PC-9 (cell line): ENCODE data around the gene MYO3B. TPM values are rescaled to one million over a fixed set of nuclear protein-coding genes. Genes with fewer than 3 reads are reported as not detected.

ENCODE experiments used
- BruUV-seq: library from RNA; stranded (reverse); fragments of 400-500 nt; replicated peaks from 2 replicates; lab custom pipeline; 2021; lab: Mats Ljungman, UMichigan
- CTCF ChIA-PET: fragments of 300-600 bp; sonication (Branson Sonifier 250); formaldehyde crosslinking; loops from one replicate; lab custom pipeline; 2022; ENCODE audit warnings: antibody characterized with exemption; lab: Charles Lee
- POLR2A ChIA-PET: fragments of 300-600 bp; sonication (Branson Sonifier 250); formaldehyde crosslinking; loops from one replicate; lab custom pipeline; 2022; ENCODE audit warnings: antibody characterized with exemption; ENCODE audit not compliant: unreplicated experiment; lab: Charles Lee
- DNase-seq, 2 experiments: peaks; one replicate each; pipeline versions ENCODE4 v3.0.0 to v3.0.0-alpha.2; 2015 to 2022; ENCODE audit warnings: mixed read lengths in 1 of 2
- H2AFZ ChIP-seq: fragments of 200-600 bp; sonication (generic); 2 replicates; pipeline ENCODE4 v1.8.1; 2017; ENCODE audit warnings: antibody characterized with exemption
- H3F3A ChIP-seq: fragments of 200-600 bp; sonication (generic); 2 replicates; pipeline ENCODE4 v1.8.1; 2017; ENCODE audit warnings: antibody characterized with exemption, mild to moderate bottlenecking, low read depth; ENCODE audit not compliant: insufficient read depth
- H3K27ac ChIP-seq: fragments of 200-600 bp; sonication (generic); 2 replicates; pipeline ENCODE4 v1.6.1; 2016; ENCODE audit warnings: mixed run types
- H3K27me3 ChIP-seq: fragments of 200-600 bp; sonication (generic); 2 replicates; pipeline ENCODE4 v1.6.1; 2016; ENCODE audit warnings: low read depth, mixed run types; ENCODE audit not compliant: insufficient read depth
- H3K36me3 ChIP-seq: fragments of 200-600 bp; sonication (generic); 2 replicates; pipeline ENCODE4 v1.6.1; 2016; ENCODE audit warnings: low read depth, mixed run types
- H3K4me1 ChIP-seq: fragments of 200-600 bp; sonication (generic); replicated peaks from 2 replicates; pipeline ENCODE4 v1.6.1; 2016; ENCODE audit warnings: mixed run types; ENCODE audit not compliant: insufficient read depth
- H3K4me2 ChIP-seq: fragments of 200-600 bp; sonication (generic); 2 replicates; pipeline ENCODE4 v1.6.1; 2017; ENCODE audit warnings: mixed run types
- H3K4me3 ChIP-seq: fragments of 200-600 bp; sonication (generic); 2 replicates; pipeline ENCODE4 v1.6.1; 2016; ENCODE audit warnings: mixed run types
- H3K79me2 ChIP-seq: fragments of 200-600 bp; sonication (generic); 2 replicates; pipeline ENCODE4 v1.6.1; 2017; ENCODE audit warnings: low read depth, mixed run types
- H3K9me2 ChIP-seq: fragments of 200-600 bp; sonication (generic); 2 replicates; pipeline ENCODE4 v1.8.1; 2017; ENCODE audit warnings: mild to moderate bottlenecking; ENCODE audit not compliant: insufficient read depth
- H3K9me3 ChIP-seq: fragments of 200-600 bp; sonication (generic); 2 replicates; pipeline ENCODE4 v1.8.1; 2016; ENCODE audit warnings: low read depth; ENCODE audit not compliant: insufficient read depth
- H4K20me1 ChIP-seq: fragments of 200-600 bp; sonication (generic); 2 replicates; pipeline ENCODE4 v1.8.1; 2017; ENCODE audit not compliant: insufficient read depth
- CTCF ChIP-seq: fragments of 200-600 bp; sonication (generic); conservative IDR thresholded peaks from 2 replicates; pipeline ENCODE4 v1.6.1; 2017; ENCODE audit warnings: mixed run types, antibody characterized with exemption, mild to moderate bottlenecking, moderate library complexity
- EZH2 ChIP-seq: fragments of 200-600 bp; sonication (generic); IDR thresholded peaks from 2 replicates; pipeline ENCODE4 v1.8.0; 2017; ENCODE audit warnings: antibody characterized with exemption, low read depth
- intact Hi-C: fragments of 100-400 bp; cut with micrococcal nuclease; formaldehyde crosslinking; loops from one replicate; pipeline ENCODE4 v1.10.0; 2022; ENCODE audit not compliant: unreplicated experiment
- total RNA-seq: library from RNA; stranded (reverse); gene quantifications from 2 replicates; pipeline ENCODE4 v1.2.3, GENCODE V29; 2021

MYO3B gene
- total RNA-seq, 1 experiment from 2014 or later: 5.3 TPM

GRCh38 chr2:170369228-170369627 lies 191.3 kb downstream of the MYO3B start:
- H3K4me3 ChIP-seq: no peak overlapping the region
- no peak overlapping the region for H3K4me2 ChIP-seq
- H3K27me3 ChIP-seq: no peaks in the 10 kb centered on the region
- no peak overlapping the region for H3K27ac ChIP-seq
- H3K36me3 ChIP-seq: no peaks in the 10 kb centered on the region
- no peaks in the 10 kb centered on the region for H3K9me2 ChIP-seq
- H3K9me3 ChIP-seq: no peaks in the 10 kb centered on the region
- no peak for DNase-seq
- H3K79me2 ChIP-seq: no peaks in the 10 kb centered on the region
- H2AFZ ChIP-seq: no peak overlapping the region
- TF ChIP-seq EZH2 (no peak), CTCF (no peak)
- H3K4me1 ChIP-seq: peaks cover 15% of the 10 kb centered on the region
- BruUV-seq: no TSS peak
- ChIA-PET CTCF (interaction anchor here (0.6 to 1.0 kb wide), 4 partner anchors 8 to 776 kb away, joined by 3 to 7 read pairs (median 5); no protein-coding TSS in a partner anchor), POLR2A (no interaction called here)
- intact Hi-C loops: no loop called here
- H4K20me1 ChIP-seq: no peaks in the 10 kb centered on the region
- peaks cover 5% of the 10 kb centered on the region for H3F3A ChIP-seq

GRCh38 chr2:170369894-170370293 lies 191.9 kb downstream of the MYO3B start:
- Histone ChIP-seq H3K27me3 (no peaks in the 10 kb centered on the region), H3K4me1 (peaks cover 22% of the 10 kb centered on the region), H4K20me1 (no peaks in the 10 kb centered on the region), H3K9me2 (no peaks in the 10 kb centered on the region), H3K4me2 (no peak overlapping the region), H3K27ac (no peak overlapping the region), H3K4me3 (no peak overlapping the region), H3K9me3 (no peaks in the 10 kb centered on the region), H2AFZ (no peak overlapping the region), H3K79me2 (no peaks in the 10 kb centered on the region), H3F3A (peaks cover 12% of the 10 kb centered on the region), H3K36me3 (no peaks in the 10 kb centered on the region)
- ChIA-PET POLR2A (interaction anchor here (0.5 to 0.6 kb wide), 2 partner anchors 278 to 447 kb away, joined by 6 to 7 read pairs; partner anchors contain the start of gene GAD1), CTCF (interaction anchor here (0.6 to 1.0 kb wide), 4 partner anchors 9 to 775 kb away, joined by 3 to 7 read pairs (median 5); no protein-coding TSS in a partner anchor)
- no peak for DNase-seq
- BruUV-seq: no TSS peak
- intact Hi-C loops: loop anchor here (2.0 to 10.0 kb wide), 3 partner anchors 345 to 505 kb away; partner anchors contain the start of gene SP5
- TF ChIP-seq EZH2 (no peak), CTCF (peak; percentile 67)

GRCh38 chr2:170371231-170371998 lies 193.5 kb downstream of the MYO3B start:
- Histone ChIP-seq H3F3A (peaks cover 24% of the 10 kb centered on the region), H3K27me3 (no peaks in the 10 kb centered on the region), H4K20me1 (no peaks in the 10 kb centered on the region), H3K9me3 (no peaks in the 10 kb centered on the region), H3K4me1 (peaks cover 37% of the 10 kb centered on the region), H3K4me2 (no peak overlapping the region), H3K79me2 (no peaks in the 10 kb centered on the region), H2AFZ (no peak overlapping the region), H3K9me2 (no peaks in the 10 kb centered on the region), H3K27ac (no peak overlapping the region), H3K36me3 (no peaks in the 10 kb centered on the region), H3K4me3 (no peak overlapping the region)
- ChIA-PET POLR2A (no interaction called here), CTCF (interaction anchor here (0.6 to 1.0 kb wide), 3 partner anchors 46 to 444 kb away, joined by 4 to 10 read pairs (median 8); no protein-coding TSS in a partner anchor)
- no peak for TF ChIP-seq CTCF
- TF ChIP-seq EZH2: no peak
- BruUV-seq: no TSS peak
- DNase-seq: no peak
- intact Hi-C loops: loop anchor here (2.0 to 10.0 kb wide), 3 partner anchors 343 to 503 kb away; partner anchors contain the start of gene SP5
